ENCODE results near the gene ZNF462.

The ZNF462 gene

DNA sequence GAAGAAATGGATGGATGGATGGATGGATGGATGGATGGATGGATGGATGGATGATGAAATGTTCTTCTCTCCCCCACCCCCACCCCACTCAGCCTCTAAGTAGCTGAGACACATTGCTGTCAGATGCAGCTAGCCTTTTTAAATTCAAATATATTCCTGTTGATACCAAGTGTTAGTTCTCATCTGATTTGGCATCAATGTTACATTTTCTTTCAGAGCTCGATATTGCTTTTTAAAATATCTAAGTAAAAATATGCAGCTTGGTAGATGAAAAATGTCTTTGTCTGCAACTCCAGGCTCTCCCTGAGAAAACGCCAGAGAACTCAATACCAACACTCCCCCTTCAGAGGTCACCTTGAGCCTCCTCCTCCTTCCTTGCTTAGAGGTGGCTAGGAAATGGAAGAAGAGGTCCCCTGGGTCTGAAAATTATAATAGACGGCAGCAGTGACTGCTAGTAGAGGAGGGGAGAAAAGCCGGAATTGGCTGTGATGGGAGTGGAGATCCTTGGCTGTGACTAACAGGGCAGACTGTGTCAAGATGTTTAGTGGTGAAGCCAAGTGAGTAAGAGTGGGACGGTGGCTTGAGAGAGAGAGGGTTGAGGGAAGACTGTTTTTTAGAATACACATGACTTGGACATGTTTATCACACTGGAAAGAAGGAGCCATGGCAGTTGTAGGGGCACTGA is 156.0 kb downstream of the ZNF462 start:
- no peak for DNase-seq

DNA sequence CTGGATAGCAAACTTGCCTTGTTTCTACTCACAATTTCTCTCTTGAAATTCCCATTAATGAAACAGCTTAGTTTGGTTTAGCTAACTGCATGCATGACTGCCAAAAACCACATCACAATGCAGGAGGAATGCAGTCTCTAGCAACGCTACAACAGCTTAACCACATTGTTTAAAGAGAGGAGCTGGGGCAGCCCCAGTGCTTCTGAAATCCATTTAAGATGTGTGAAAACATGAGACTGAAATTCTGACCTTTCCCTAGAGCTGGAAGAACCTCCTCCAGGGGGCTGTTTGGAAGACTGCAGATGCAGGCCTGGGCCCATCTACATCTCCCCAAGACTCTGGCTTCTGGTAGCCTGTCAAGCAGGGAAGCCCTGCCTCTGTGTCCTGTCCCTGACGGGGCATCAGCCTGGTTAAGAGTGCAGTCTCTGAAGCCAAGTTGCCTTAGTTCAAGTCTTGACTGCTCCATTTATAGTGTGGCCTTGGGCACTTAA is 157.1 kb downstream of the ZNF462 start:
- DNase-seq, result no peak

DNA sequence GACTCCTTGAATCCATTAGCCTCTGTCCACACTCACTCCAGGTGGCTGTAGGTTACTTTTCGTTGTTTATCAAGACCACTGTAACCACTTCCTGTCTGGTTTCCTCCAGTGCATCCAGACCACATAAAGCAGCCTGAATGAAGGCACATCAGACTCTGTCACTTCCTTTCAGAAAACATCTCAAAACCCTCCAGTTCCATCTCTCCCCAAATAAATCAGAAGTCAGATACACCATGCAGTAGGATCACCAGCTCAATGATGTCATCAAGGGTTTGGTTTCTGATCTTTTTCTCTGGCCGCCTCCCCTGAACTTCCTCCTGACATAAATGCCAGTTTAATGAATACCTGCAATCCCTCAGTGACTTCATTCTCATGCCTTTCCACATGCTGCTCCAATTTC is 161.2 kb downstream of the ZNF462 start:
- DNase-seq, result no peak

DNA sequence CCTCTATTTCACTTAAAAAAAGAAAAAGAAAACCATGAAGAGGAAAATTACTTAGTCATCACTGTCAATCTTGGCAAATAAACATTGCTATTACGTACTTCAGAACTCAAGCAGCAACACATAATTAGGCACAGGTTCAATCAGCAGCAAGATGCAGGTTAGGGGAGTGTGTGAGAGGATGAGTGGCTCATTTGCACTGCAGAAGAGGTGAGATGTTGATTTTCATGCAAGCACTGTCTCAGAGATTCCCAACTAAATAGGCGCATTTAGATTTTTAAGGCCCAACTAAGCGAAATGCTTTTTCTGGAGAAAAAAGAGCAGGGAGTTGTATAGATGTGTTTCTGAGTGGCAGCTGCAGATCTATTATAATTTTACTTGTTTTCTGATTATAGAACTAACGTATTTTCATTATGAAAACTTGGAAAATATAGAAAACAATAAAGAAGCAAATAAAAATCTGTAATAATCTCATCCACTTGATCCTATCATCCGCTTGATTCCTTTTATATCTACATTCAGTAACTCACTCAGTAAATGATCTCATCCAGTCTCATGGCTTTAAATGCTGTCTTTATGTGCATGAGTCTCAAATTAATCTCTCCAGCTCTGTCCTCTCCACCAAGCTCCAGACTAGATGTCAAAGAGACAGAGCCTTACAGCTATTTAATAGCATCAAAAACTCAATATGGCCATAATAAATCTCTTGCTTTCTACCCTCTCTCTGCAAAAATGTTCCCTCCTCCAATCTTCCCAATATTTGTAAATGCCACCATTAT is 162.5 kb downstream of the ZNF462 start:
- DNase-seq, result no peak

DNA sequence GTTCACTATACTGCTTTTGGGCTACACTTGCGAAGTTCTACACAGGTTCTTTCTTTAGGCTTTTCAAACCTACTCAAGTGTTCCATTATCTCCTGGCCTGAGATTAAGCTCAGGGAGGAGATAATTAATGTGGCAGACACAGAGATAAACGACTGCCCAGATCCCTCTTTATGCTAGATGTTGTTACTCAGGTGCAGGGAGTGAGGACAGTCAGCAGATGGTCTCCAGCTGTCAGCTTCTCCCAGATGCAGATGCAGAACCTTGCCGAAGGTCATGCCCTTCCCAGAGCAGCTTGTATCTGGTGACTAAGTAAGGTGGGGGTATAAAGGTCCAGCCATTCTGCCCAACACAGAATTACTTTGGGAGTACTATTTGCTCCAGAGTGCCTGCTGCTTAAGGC is 166.2 kb downstream of the ZNF462 start:
- DNase-seq, result no peak

DNA sequence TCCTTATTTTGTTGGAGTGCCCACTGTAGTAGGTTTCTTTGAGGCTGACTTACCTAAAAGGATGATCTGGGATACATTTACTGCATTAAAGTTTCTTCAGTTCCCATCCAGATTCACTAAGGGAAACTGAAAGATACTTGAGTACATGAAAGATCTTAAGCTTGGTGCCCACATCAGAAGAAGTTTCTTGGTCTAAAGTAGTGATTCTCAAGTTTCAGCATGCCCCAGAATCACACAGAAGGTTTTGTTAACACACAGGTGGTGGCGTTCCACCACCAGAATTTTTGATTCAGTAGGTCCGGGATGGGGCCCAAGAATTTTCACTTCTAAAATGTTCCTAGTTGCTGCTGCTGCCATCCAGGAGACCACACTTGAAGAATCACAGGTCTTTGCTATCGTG is 171.0 kb downstream of the ZNF462 start:
- no peak for DNase-seq

DNA sequence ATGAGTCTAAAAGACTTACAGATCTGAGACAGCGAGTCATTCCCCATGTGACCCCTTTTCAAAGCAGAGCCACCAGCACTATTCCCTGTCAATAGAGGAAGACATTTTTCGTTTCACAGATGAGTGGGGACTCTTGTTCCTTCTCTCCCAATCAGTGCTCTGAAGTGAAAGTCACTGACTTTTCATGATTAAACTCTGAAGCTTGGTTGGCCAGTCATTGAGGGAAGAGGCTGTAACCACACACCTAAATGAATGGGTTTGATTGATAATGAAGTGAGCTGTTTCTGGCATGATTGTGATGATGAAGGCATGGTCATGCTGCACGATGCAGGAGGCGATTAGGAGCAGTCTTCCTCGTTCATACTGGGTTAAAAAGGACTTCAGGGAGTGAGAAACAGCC is 171.9 kb downstream of the ZNF462 start:
- DNase-seq, result no peak

DNA sequence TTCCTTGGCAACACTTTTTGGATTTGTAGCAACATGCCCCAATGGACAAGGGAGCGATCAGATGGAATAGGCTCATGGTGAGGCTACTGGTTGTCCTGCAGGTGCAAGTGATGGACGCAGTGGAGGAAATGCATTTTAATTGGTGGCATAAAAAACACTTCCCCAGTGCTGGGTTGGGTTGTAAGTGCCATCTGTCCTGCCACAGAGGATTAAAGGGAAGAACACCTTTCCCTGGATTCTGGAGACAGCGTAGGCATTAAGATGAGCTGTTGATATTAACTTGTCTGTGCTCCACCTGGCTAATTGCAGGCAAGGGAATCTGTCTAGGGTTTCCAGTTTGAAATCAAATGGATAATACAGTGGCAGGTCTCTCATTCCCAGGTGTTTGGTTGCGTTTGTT is 173.4 kb downstream of the ZNF462 start:
- DNase-seq, result no peak

DNA sequence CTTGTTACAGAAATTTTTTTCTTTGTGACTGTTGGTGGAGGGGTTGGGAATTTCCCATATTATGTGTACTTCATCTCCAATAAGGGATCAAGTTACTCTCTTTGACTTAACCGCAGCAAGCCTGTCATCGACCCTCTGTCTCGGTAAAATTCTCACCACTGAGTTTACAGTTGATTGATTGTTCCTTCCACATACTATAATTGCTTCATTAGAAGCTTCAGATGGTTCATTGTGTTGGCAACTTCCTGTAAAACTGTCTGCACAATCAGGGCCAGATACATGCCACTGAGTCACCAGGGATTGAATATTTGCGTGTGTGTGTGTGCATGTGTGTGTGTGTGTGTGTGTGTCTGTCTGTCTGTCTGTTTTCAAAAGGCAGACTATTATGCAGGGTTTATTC is 176.6 kb downstream of the ZNF462 start:
- DNase-seq, result no peak

DNA sequence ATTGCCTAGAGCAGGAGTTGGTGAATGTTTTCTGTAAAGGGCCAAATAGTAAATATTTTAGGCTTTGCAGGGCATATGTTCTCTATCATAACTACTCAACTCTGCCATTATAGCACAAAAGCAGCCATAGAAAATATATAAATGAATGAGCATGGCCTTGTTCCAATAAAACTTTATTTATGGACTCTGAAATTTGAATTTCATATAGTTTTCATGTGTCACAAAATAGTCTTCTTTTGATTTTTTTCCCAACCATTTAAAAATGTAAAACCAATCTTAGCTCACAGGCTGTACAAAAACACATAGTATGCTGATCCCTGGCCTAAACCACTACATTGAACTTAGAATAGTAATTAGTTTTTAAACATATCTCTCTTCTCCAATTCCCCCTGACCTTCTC is 179.6 kb downstream of the ZNF462 start:
- no peak for DNase-seq

DNA sequence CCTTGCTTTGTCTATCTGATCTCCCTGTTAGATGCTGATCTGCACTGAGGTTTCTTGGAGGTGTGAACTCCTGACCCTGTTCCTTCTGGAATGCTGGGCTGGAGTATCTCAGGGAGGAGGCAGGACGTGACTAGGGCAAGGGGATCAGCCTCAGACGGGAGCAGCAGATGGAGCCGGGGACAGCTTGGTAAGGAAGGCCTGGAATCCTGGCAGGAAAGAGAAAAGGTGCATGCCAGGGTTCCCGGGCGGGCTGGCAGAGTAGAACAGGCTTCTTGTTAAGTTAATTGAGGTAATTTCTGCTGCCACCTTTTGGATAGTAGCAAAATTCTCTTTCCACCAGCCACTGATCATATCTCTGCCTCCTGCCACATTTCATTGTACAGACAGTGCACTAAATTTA is 180.9 kb downstream of the ZNF462 start:
- no peak for DNase-seq

DNA sequence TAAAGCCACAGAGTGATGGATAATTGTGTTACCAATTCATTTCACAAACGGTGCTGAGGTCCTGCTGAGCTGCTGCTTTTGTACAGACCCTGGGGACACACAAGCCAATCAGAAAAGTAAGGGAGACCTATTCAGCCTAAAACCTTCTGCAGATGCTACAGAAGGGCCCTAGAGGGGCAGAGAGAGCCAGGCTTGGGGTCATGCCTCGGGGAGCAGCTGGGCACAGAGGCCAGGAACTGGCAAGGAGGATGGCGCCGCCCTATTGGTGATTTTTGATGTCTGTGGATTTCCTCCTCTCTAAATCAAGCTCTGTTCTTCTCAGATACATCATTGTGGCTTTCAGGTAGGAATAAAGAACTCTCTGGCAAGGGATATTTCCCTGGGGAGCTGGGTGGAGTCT is 181.9 kb downstream of the ZNF462 start:
- DNase-seq, result peak in 1 of 2 experiments; percentile 26

DNA sequence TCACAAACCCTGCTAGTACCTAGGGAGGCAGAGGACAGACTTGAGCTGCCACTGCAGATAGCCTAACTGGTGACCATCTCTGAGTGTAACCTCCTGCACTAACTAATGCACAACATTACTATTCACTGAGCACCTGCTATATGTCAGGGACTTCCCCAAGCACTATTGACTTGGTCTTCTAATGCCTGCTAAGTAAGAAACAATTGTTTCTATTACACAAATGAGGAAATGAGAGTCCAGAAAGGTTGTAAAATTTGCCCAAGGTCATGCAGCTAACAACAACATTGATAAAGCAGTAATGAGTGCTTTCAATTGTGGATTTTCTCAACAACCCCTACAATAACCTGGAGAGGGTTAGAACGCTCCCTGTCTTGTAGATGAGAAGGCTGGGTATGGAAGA is 183.7 kb downstream of the ZNF462 start:
- DNase-seq, result no peak

DNA sequence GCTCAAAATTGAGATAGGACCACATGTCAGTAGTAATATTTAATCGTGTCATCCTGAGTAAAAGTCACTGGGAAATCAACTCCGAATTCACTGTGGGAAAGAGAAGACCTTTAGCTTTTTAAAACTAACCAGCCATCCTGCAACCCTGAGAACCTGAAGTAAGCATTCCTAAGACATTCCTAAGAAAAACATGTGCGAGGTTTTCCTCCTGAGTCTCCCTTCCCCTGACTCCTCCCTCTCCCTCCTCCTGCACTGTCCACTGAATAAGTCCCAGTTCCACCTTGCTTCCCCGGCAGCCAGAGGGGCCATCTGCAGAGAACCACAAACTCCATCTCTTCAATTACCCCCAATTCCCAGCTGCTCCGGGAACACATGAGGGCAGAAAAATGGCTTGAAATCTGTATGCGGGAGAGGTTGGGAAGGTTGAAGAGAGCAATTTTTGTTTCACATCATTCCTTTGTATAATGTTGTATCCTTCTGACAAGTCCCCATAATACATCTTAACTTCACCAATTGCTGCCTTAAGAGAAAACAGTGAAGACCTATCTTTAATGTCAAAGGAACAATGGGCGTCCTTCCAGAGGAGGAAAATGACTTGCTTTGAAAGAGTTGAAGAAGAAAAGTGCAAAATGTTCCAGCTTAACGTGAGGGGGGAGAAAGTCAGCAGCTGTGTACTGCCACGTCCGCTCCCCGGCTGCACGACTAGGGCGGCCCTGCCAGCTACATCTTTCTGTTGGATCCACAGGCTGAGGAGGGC is 186.3 kb downstream of the ZNF462 start:
- no peak for DNase-seq

DNA sequence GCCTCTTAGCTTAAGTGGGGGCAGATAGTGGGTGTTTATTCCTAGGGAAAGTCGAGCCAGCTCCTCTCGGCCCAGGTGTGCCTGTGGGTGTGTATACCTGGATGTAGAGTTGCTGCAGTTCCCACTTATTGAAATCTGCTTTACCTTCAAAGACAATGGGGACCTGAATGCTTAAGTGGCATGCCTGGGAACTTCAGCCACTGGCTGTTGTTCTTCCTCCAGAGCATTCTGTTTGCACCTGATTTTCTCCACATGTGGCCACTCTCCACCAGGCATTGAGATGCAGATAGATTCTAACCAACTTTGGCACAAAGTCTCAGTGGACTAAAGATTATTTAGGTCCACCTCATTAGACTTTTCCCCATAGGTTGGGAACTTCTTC is 186.8 kb downstream of the ZNF462 start:
- DNase-seq, result no peak

DNA sequence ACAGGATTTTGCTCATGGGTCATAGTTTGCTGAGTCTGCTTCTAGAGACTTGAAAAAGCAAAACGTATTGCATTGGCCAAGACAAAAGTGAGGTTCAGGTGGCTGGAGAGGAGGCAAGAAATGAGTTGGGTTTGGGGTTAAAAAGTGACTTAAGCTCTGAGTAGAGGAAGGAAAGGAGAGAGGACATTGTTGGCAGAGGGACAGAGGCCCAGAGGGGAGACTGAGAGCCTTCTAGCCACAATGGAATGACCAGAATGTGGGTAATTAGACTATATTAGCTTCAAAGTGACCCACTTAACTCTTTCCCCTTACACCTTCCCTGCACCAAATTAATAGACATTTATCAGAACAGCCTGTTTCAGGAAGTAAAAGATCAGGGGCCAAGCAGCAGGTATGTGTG is 188.4 kb downstream of the ZNF462 start:
- no peak for DNase-seq

DNA sequence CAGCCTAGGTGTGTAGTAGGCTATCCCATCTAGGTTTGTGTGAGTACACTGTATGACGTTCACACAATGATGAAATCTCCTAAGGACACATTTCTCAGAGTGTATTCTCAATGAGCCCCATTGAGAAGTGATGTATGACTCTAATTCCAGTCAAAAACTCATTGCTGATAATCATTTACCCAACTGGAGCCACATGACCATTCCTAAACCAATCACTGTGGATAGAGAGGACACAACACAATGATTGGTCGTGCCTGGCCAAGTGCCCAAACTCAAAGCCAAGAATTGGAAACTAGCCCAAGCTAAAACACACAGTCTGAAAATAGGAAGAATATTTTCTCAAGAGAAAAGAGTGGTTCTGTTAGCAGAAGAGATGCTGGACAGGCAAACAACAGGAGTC is 191.2 kb downstream of the ZNF462 start:
- DNase-seq, result no peak

DNA sequence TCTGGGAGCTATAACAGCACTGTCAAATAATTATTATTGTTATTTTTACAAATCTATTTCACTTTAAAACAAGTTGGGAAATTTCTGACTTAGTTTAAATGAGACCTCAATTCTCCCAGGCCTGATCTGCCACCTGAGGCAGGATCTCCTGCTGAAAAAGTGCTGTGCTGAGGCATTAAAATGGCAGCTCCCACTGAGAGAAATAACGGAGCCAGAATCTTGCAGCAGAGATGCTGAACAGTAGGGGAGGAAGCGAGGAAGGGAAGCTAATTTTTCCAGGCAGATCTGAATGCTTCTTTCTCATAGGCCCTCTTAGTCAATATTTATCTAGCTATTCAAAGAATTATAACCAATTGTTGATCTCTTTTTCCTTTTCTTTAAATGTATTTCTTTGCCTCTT is 196.3 kb downstream of the ZNF462 start:
- DNase-seq, result no peak

DNA sequence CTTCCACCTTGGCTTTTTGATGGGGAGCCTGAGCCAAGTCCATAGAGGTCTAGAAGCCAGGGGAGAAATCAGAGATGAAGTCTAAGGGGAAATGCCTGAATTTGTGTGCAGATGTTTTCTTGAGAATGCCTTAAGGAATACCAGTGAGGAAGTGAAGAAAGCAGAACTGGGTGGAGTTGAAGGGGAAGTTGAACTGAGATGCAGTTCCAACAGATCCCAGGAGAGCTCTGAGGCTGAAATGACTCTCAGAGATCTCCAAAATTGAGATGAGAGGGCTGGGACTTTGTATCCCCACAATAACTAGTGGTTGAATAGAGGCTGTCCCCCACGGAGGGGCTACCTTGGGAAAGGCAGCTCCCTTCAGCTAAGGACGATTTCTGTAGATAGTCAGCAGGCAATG is 197.1 kb downstream of the ZNF462 start:
- DNase-seq, result no peak
